Measurements from ENCODE around the gene C1orf122. TPM values are rescaled to one million over a fixed set of nuclear protein-coding genes. Genes with fewer than 3 reads are reported as not detected.

Gene C1orf122
- total and polyA plus RNA-seq, 10 of the 15 experiments (the other 5 are each of a cell fraction or from before 2014, with no cell fraction given): 1.6 to 35.8 (median 14.8) TPM

DNA sequence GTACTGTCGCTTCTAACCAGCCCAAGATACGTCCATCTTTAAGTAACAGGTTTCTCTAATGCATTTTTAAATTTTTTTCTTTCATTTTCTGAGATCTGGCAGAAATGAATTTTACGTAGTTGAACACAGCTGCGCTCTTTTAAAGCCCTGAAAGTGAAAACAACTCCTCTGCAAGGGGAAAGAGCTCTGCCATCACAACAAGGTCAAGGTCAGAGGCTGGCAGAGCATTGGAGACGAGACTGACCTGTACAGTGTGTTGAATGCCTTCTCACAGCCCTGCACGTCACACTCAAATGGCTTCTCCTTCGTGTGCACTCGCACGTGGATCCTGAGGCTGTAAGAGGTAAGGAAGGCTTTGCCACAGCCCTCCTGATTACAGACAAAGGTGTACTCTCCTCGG, 32.1 kb downstream of the C1orf122 start (continued):
- TF ChIP-seq CHD1 (IDR thresholded peaks at IDR 0.05; ENCODE audit: low read depth, low read length) (no peak), TARDBP (IDR thresholded peaks at IDR 0.05; ENCODE audit: borderline replicate concordance) (no peak), NRF1 (conservative IDR thresholded peaks at IDR 0.05; ENCODE audit: low read depth, low read length) (no peak)

DNA sequence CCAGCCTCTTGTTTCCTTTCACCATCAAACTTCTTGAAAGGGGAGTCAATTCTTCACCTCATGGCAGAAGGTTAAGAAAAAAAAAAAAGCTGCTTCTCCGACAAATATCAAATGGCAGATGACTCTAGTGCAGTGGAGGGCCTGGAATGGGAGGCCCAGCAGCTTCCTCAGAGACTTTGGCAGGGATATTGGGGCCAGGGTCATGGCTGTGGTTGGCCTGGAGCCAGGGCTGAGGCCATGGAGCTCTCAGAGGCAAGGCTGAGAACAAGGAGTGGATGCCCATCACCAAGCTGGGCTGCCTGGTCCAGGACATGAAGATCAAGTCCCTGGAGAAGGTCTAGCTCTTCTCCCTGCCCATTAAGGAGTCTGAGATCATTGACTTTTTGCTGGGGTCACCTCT, 33.1 kb downstream of the C1orf122 start:
- no peaks in the 10 kb centered on the region; the same call in 1 of the 2 replicates for H3K4me1 ChIP-seq (ENCODE audit: control insufficient read depth, insufficient read depth, low read length)
- no peak overlapping the region for H2AFZ ChIP-seq (ENCODE audit: control insufficient read depth, low read depth, low read length)
- SMC1A ChIA-PET (ENCODE audit: uncharacterized antibody, unreplicated experiment): interaction anchor here (0.7 to 1.1 kb wide), 2 partner anchors 10 to 11 kb away, joined by 3 read pairs; no protein-coding TSS in a partner anchor
- 100% methylated on average over 1 of the region's 1 CpG for WGBS (ENCODE audit: insufficient coverage, insufficient replicate concordance, low lambda C conversion rate, missing lambda C conversion rate)
- no peaks in the 10 kb centered on the region for H3K27me3 ChIP-seq (replicated peaks in 1 of 2; ENCODE audit: control insufficient read depth in 2 of 2, insufficient read depth in 2 of 2, low read length in 1 of 2)
- CTCF ChIA-PET: interaction anchor here (0.6 to 1.2 kb wide), 3 partner anchors 12 to 20 kb away, joined by 3 to 8 read pairs (median 3); no protein-coding TSS in a partner anchor
- H3K9ac ChIP-seq (ENCODE audit: control insufficient read depth, insufficient read depth, low read length): no peak overlapping the region
- peaks cover 11% of the 10 kb centered on the region for H3K79me2 ChIP-seq (ENCODE audit: control insufficient read depth, insufficient read depth, low read length)
- no peaks in the 10 kb centered on the region for H3K9me3 ChIP-seq (replicated peaks; ENCODE audit: control insufficient read depth, insufficient read depth, low read length)
- no peak for ATAC-seq
- POLR2A ChIA-PET: interaction anchor here (1.7 kb wide), 1 partner anchor 10 kb away, joined by 5 read pairs; no protein-coding TSS in a partner anchor
- intact Hi-C loops (cut with micrococcal nuclease; ENCODE audit: unreplicated experiment) (no loop called here), in situ Hi-C loops (cut with MboI) (no loop called here)
- no peak for FAIRE-seq
- no peak for DNase-seq (ENCODE audit: low read depth, low spot score)
- RAD21 ChIA-PET (ENCODE audit: unreplicated experiment): interaction anchor here (0.5 kb wide), 1 partner anchor 12 kb away, joined by 3 read pairs; no protein-coding TSS in a partner anchor
- no peak overlapping the region for H3K4me3 ChIP-seq
- peaks cover 13 to 15% of the 10 kb centered on the region in 2 experiments for H3K36me3 ChIP-seq (ENCODE audit: control insufficient read depth in 2 of 2, insufficient read depth in 2 of 2, low read length in 1 of 2)
- no peak overlapping the region for H3K4me2 ChIP-seq (ENCODE audit: control insufficient read depth, insufficient read depth)
- no peaks in the 10 kb centered on the region for H4K20me1 ChIP-seq (ENCODE audit: control insufficient read depth, insufficient read depth)
- no peak overlapping the region for H3K27ac ChIP-seq (ENCODE audit: control insufficient read depth, insufficient read depth)
- no TSS peak for BruUV-seq (replicated peaks)
- TF ChIP-seq TARDBP (IDR thresholded peaks at IDR 0.05; ENCODE audit: borderline replicate concordance) (no peak), MEF2A (IDR thresholded peaks at IDR 0.05; ENCODE audit: insufficient read depth, low read depth, low read length) (no peak), ZNF687 (IDR thresholded peaks at IDR 0.05) (no peak), RFX5 (IDR thresholded peaks at IDR 0.05; ENCODE audit: low read depth, low read length) (no peak), HSF1 (IDR thresholded peaks at IDR 0.05; ENCODE audit: low read depth, low read length) (no peak), RELA (IDR thresholded peaks at IDR 0.05; ENCODE audit: borderline replicate concordance, partially characterized antibody) (no peak), ZNF217 (IDR thresholded peaks at IDR 0.05) (no peak)
- TF ChIP-seq, protein P1, sequence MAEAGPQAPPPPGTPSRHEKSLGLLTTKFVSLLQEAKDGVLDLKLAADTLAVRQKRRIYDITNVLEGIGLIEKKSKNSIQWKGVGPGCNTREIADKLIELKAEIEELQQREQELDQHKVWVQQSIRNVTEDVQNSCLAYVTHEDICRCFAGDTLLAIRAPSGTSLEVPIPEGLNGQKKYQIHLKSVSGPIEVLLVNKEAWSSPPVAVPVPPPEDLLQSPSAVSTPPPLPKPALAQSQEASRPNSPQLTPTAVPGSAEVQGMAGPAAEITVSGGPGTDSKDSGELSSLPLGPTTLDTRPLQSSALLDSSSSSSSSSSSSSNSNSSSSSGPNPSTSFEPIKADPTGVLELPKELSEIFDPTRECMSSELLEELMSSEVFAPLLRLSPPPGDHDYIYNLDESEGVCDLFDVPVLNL (IDR thresholded peaks at IDR 0.05; ENCODE audit: low read depth, low read length): no peak
- TF ChIP-seq, protein P2, sequence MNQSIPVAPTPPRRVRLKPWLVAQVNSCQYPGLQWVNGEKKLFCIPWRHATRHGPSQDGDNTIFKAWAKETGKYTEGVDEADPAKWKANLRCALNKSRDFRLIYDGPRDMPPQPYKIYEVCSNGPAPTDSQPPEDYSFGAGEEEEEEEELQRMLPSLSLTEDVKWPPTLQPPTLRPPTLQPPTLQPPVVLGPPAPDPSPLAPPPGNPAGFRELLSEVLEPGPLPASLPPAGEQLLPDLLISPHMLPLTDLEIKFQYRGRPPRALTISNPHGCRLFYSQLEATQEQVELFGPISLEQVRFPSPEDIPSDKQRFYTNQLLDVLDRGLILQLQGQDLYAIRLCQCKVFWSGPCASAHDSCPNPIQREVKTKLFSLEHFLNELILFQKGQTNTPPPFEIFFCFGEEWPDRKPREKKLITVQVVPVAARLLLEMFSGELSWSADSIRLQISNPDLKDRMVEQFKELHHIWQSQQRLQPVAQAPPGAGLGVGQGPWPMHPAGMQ (IDR thresholded peaks at IDR 0.05; ENCODE audit: borderline replicate concordance): no peak
